Measurements from ENCODE around the gene TMPRSS3.
"Not testable (repeated sequence)": the region's sequence is repeated elsewhere in the genome, so short reads cannot be mapped to it uniquely, and the experiment has no call there.

The TMPRSS3 gene

GRCh38 chr21:42411197-42411869 is 15.5 kb upstream of the TMPRSS3 start (continued):
- TF ChIP-seq CREB5 (CRISPR knock-in tag; IDR thresholded peaks at IDR 0.05; ENCODE audit: low read depth) (no peak), CSRNP3 (CRISPR knock-in tag; IDR thresholded peaks at IDR 0.05) (no peak), TOX (CRISPR knock-in tag; IDR thresholded peaks at IDR 0.05; ENCODE audit: borderline replicate concordance) (no peak), BACH2 (CRISPR knock-in tag; IDR thresholded peaks at IDR 0.05; ENCODE audit: borderline replicate concordance) (no peak), TCF4 (CRISPR knock-in tag; IDR thresholded peaks at IDR 0.05; ENCODE audit: borderline replicate concordance) (no peak)

GRCh38 chr21:42409366-42409765 is 13.5 kb upstream of the TMPRSS3 start:
- TF ChIP-seq ZFP30 (CRISPR knock-in tag; IDR thresholded peaks at IDR 0.05) (no peak), OSR1 (CRISPR knock-in tag; IDR thresholded peaks at IDR 0.05) (no peak), POU6F1 (CRISPR knock-in tag; IDR thresholded peaks at IDR 0.05; ENCODE audit: borderline replicate concordance, low read depth) (no peak), GLIS3 (CRISPR knock-in tag; IDR thresholded peaks at IDR 0.05) (no peak), ZNF70 (CRISPR knock-in tag; IDR thresholded peaks at IDR 0.05) (no peak), TOX (CRISPR knock-in tag; IDR thresholded peaks at IDR 0.05; ENCODE audit: borderline replicate concordance) (no peak), SNAI2 (CRISPR knock-in tag; IDR thresholded peaks at IDR 0.05) (no peak), CSDC2 (CRISPR knock-in tag; IDR thresholded peaks at IDR 0.05) (no peak), ISL1 (CRISPR knock-in tag; IDR thresholded peaks at IDR 0.05) (no peak), CREB5 (CRISPR knock-in tag; IDR thresholded peaks at IDR 0.05; ENCODE audit: low read depth) (no peak), ZC3H10 (CRISPR knock-in tag; IDR thresholded peaks at IDR 0.05) (no peak)
- no peak for ATAC-seq

GRCh38 chr21:42408718-42409117 is 12.9 kb upstream of the TMPRSS3 start:
- ATAC-seq = not testable (repeated sequence)

- no peak for TF ChIP-seq BACH2 (CRISPR knock-in tag; IDR thresholded peaks at IDR 0.05; ENCODE audit: borderline replicate concordance)
- no peak for TF ChIP-seq OSR1 (CRISPR knock-in tag; IDR thresholded peaks at IDR 0.05)
- no peak for TF ChIP-seq ARNTL (CRISPR knock-in tag; IDR thresholded peaks at IDR 0.05; ENCODE audit: borderline replicate concordance, low read depth)
- no peak for TF ChIP-seq ISL1 (CRISPR knock-in tag; IDR thresholded peaks at IDR 0.05)
- TF ChIP-seq CSRNP3 (CRISPR knock-in tag; IDR thresholded peaks at IDR 0.05) = no peak
- TF ChIP-seq ZFP3 (CRISPR knock-in tag; IDR thresholded peaks at IDR 0.05) = no peak
- no peak for TF ChIP-seq POU6F1 (CRISPR knock-in tag; IDR thresholded peaks at IDR 0.05; ENCODE audit: borderline replicate concordance, low read depth)
- no peak for TF ChIP-seq ESRRG (CRISPR knock-in tag; IDR thresholded peaks at IDR 0.05)
- TF ChIP-seq PATZ1 (CRISPR knock-in tag; IDR thresholded peaks at IDR 0.05; ENCODE audit: borderline replicate concordance) = no peak
- TF ChIP-seq RARB (CRISPR knock-in tag; IDR thresholded peaks at IDR 0.05) = no peak
- TF ChIP-seq PPARA (CRISPR knock-in tag; IDR thresholded peaks at IDR 0.05; ENCODE audit: borderline replicate concordance) = no peak
- no peak for TF ChIP-seq ZNF565 (CRISPR knock-in tag; conservative IDR thresholded peaks at IDR 0.05; ENCODE audit: low read depth)
- TF ChIP-seq ZC3H10 (CRISPR knock-in tag; IDR thresholded peaks at IDR 0.05) = no peak
- no peak for ATAC-seq
Measured at GRCh38 chr21:42407476-42407875, 11.6 kb upstream of the TMPRSS3 start.
